ENCODE results near the gene RICTOR. TPM values are rescaled to one million over a fixed set of nuclear protein-coding genes. Genes with fewer than 3 reads are reported as not detected.

Gene RICTOR
- total and polyA plus RNA-seq, 9 of the 15 experiments (the other 6 are each of a cell fraction or from before 2014, with no cell fraction given) = 13.9 to 46.6 (median 22.6) TPM

- no peak for TF ChIP-seq MXD1 (CRISPR knock-in tag; IDR thresholded peaks at IDR 0.05; ENCODE audit: borderline replicate concordance, poor library complexity, severe bottlenecking)
- TF ChIP-seq SIN3B (IDR thresholded peaks at IDR 0.05; ENCODE audit: low read depth) = 0 out of 2 replicates have a peak, but pooled peaks have one; percentile 31
- no peak for TF ChIP-seq ELK3 (CRISPR knock-in tag; IDR thresholded peaks at IDR 0.05)
- no peak for TF ChIP-seq AFF4 (CRISPR knock-in tag; IDR thresholded peaks at IDR 0.05)
- TF ChIP-seq RERE (CRISPR knock-in tag; IDR thresholded peaks at IDR 0.05; ENCODE audit: borderline replicate concordance) = no peak
- no peak for TF ChIP-seq MCM2 (IDR thresholded peaks at IDR 0.05; ENCODE audit: low read depth)
- TF ChIP-seq HOMEZ (CRISPR knock-in tag; IDR thresholded peaks at IDR 0.05) = no peak
- TF ChIP-seq CREB5 (CRISPR knock-in tag; IDR thresholded peaks at IDR 0.05) = no peak
- TF ChIP-seq ZNF197 (CRISPR knock-in tag; IDR thresholded peaks at IDR 0.05; ENCODE audit: low read depth) = 0 out of 2 replicates have a peak, but pooled peaks have one; percentile 14
- no peak for TF ChIP-seq GABPB2 (CRISPR knock-in tag; conservative IDR thresholded peaks at IDR 0.05)
These were observed 2.8 kb upstream of the RICTOR start (continued) for GRCh38 chr5:39076757-39077728.
